ENCODE measurements around the gene RNASE11.

DNA sequence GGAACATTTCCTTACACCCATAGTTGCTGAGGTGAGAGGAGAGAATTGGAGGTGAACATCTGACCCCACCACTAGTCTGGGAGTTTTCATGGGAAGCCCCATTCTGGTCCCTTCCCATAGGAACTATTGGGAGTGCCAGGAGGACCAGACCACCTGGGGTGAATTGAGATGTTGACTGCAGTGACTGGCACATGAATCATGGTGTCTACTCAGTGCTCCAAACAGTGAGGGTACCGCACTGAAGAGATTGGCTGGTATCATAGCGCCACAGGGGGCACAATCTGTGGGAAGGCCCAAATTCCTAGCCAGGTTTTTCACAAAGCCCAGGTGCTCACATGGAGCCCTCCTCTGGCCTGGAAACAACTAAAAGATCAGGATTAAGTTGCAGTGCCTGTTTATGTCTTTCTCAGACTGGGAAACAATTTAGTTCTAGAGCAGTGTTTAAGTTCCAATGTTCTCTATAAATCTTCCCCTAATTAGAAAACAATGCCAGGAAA is 23.3 kb downstream of the RNASE11 start:
- TF ChIP-seq, protein P1, sequence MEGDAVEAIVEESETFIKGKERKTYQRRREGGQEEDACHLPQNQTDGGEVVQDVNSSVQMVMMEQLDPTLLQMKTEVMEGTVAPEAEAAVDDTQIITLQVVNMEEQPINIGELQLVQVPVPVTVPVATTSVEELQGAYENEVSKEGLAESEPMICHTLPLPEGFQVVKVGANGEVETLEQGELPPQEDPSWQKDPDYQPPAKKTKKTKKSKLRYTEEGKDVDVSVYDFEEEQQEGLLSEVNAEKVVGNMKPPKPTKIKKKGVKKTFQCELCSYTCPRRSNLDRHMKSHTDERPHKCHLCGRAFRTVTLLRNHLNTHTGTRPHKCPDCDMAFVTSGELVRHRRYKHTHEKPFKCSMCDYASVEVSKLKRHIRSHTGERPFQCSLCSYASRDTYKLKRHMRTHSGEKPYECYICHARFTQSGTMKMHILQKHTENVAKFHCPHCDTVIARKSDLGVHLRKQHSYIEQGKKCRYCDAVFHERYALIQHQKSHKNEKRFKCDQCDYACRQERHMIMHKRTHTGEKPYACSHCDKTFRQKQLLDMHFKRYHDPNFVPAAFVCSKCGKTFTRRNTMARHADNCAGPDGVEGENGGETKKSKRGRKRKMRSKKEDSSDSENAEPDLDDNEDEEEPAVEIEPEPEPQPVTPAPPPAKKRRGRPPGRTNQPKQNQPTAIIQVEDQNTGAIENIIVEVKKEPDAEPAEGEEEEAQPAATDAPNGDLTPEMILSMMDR (IDR thresholded peaks at IDR 0.05), result no peak
- no peak for TF ChIP-seq POLR2A (IDR thresholded peaks at IDR 0.05)
